ENCODE measurements around the gene PPP4C.

Gene PPP4C

DNA sequence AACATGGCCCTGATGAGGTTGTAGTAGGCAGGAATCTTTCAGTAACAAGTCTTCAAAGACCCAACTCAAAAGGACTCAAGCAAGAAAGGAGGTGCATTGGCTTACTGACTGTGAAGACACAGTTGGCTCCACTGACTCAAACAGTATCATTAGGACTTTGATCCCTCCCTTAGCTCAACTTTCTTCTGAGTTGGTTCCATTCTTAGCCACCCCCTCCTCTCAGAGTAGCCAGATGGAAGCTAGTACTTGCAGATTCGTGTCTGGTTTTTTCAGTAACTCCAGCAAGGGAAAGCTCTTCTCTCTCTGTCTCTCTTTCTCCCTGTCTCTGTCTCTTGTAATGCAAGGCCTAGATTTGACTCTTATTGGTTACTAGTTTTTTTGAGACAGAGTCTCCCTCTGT lies 52.2 kb downstream of the PPP4C start:
- POLR2A ChIA-PET = no interaction called here
- TF ChIP-seq, protein P1, sequence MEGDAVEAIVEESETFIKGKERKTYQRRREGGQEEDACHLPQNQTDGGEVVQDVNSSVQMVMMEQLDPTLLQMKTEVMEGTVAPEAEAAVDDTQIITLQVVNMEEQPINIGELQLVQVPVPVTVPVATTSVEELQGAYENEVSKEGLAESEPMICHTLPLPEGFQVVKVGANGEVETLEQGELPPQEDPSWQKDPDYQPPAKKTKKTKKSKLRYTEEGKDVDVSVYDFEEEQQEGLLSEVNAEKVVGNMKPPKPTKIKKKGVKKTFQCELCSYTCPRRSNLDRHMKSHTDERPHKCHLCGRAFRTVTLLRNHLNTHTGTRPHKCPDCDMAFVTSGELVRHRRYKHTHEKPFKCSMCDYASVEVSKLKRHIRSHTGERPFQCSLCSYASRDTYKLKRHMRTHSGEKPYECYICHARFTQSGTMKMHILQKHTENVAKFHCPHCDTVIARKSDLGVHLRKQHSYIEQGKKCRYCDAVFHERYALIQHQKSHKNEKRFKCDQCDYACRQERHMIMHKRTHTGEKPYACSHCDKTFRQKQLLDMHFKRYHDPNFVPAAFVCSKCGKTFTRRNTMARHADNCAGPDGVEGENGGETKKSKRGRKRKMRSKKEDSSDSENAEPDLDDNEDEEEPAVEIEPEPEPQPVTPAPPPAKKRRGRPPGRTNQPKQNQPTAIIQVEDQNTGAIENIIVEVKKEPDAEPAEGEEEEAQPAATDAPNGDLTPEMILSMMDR (IDR thresholded peaks at IDR 0.05; ENCODE audit: control extremely low read depth, extremely low read depth, low read depth, missing control alignments) = no peak
- DNase-seq (ENCODE audit: extremely low spot score) = no peak
- CTCF ChIA-PET = interaction anchor here (0.8 to 1.5 kb wide), 3 partner anchors 12 to 36 kb away, joined by 3 read pairs; no protein-coding TSS in a partner anchor

DNA sequence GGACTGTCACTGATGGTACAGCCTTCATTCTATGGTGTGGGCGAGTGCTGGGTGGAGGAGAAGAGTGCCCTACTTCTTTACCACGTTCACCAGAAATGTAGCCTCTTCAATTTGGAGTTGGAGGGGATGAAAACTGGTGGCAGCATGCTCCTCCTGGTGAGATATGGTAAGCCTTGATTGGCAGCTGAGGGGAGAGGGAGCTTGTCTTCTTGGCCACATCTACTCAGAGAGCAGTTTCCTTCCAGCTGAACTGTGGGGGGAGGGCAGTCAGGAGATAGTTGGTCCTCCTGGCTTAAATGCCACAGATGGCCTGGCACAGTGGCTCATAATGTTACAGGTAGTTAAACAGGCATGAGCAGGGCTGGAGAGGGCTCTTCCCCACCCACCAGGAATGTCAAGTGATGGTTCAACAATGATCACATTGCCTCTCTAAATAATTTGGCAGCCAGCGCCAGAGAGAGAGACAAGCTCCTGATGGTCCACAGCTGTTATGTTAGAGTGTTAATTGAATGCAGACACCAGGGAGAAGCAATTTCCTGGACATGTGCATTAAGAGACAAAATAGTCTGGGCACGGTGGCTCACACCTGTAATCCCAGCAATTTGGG lies 56.2 kb downstream of the PPP4C start:
- TF ChIP-seq, protein P1 (IDR thresholded peaks at IDR 0.05; ENCODE audit: control extremely low read depth, extremely low read depth, low read depth, missing control alignments) = no peak
- DNase-seq (ENCODE audit: extremely low spot score) = no peak
- ChIA-PET CTCF (no interaction called here), POLR2A (no interaction called here)

DNA sequence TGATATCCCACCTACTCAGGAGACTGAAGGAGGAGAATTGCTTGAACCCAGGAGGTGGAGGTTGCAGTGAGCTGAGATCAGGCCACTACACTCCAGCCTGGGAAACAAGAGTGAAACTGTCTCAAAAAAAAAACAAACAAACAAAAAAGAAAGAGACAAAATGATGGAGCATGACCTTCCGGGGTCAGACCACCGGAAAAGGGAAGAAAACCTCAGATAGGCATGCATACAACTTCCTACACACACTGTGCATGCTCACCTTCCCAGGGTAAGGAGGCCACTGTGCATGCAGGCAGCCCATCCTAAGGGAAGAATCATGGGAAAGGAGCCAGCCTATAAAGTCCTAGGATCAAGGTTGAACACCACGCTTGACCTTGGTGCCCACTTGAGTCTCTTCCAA lies 56.8 kb downstream of the PPP4C start:
- POLR2A ChIA-PET = no interaction called here
- CTCF ChIA-PET = no interaction called here
- DNase-seq (ENCODE audit: extremely low spot score) = no peak
- TF ChIP-seq, protein P1 (IDR thresholded peaks at IDR 0.05; ENCODE audit: control extremely low read depth, extremely low read depth, low read depth, missing control alignments) = no peak
